GM18520 (cell line): ENCODE measurements around the gene NPC1L1.
A peak's percentile ranks its signal among the peaks of the same experiment; 100 is the strongest.

Experiments used
- ATAC-seq: cut with Tn5 transposase; IDR thresholded peaks from one replicate; pipeline ENCODE4 v1.9.1; 2021; ENCODE audit not compliant: unreplicated experiment

The NPC1L1 gene, protein sequence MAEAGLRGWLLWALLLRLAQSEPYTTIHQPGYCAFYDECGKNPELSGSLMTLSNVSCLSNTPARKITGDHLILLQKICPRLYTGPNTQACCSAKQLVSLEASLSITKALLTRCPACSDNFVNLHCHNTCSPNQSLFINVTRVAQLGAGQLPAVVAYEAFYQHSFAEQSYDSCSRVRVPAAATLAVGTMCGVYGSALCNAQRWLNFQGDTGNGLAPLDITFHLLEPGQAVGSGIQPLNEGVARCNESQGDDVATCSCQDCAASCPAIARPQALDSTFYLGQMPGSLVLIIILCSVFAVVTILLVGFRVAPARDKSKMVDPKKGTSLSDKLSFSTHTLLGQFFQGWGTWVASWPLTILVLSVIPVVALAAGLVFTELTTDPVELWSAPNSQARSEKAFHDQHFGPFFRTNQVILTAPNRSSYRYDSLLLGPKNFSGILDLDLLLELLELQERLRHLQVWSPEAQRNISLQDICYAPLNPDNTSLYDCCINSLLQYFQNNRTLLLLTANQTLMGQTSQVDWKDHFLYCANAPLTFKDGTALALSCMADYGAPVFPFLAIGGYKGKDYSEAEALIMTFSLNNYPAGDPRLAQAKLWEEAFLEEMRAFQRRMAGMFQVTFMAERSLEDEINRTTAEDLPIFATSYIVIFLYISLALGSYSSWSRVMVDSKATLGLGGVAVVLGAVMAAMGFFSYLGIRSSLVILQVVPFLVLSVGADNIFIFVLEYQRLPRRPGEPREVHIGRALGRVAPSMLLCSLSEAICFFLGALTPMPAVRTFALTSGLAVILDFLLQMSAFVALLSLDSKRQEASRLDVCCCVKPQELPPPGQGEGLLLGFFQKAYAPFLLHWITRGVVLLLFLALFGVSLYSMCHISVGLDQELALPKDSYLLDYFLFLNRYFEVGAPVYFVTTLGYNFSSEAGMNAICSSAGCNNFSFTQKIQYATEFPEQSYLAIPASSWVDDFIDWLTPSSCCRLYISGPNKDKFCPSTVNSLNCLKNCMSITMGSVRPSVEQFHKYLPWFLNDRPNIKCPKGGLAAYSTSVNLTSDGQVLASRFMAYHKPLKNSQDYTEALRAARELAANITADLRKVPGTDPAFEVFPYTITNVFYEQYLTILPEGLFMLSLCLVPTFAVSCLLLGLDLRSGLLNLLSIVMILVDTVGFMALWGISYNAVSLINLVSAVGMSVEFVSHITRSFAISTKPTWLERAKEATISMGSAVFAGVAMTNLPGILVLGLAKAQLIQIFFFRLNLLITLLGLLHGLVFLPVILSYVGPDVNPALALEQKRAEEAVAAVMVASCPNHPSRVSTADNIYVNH (N-terminal part only)

DNA sequence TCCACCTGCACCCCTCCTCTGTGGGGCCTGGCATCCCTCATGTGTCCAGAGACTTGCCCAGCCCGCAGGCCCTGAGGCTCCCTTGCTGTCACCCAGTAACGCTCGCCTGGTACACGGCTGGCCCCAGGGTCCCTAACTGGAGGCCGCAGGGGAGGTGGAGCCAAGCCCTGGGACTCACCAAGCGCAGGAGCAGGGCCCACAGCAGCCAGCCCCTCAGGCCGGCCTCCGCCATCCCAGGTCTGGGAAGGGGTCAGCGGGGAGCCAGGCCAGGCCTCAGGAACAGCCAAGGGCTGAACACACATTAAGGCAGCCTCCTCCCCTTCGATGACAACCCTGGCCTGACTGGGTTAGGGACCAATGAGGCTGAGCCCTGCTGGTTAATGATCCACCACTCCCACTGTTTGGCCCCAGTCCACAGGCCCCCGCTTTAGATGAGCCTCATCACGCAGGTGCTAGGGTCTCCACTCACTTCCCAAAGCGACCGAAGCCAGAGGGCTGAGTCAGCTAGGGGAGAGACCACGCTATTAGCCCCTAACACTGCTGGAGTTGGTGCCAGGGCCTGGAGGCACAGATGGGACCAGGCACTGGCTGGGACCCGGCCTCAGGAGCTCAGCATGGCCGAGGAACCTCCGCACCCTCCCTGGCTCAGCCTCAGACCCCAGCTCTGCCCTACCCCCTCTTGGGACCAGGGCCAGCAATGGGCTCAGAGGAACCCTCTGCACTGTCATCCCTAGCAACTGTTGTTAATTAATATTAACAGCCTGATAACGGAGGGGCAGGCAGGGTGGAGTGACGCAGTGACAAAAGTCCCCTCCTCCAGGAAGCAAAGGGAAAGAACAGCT, at the start of gene NPC1L1:
Gene NPC1L1, minus strand, starts transcription at position 303 of the 842 bp plus-strand sequence. Its CDS starts 71 bp downstream, at position 232.
- ATAC-seq, result no peak

DNA sequence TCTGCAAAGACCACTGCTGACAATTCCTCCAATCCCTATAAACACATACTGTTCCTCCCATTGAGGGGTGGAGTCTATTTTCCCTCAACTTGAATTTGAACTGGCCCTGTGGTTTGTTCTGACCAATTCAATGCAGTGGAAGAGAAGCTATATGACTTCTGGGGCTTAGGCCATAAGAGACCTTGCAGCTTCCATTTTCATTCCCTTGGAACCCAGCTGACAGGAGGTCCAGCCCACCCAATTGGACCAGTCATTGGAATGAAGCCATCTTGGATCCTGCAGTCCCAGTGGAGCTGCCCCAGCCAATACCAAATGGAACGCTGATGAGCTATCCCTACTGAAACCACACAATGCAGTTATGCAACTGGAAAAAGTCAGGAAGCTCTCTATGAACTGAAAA, 49.8 kb upstream of the NPC1L1 start:
- no peak for ATAC-seq

DNA sequence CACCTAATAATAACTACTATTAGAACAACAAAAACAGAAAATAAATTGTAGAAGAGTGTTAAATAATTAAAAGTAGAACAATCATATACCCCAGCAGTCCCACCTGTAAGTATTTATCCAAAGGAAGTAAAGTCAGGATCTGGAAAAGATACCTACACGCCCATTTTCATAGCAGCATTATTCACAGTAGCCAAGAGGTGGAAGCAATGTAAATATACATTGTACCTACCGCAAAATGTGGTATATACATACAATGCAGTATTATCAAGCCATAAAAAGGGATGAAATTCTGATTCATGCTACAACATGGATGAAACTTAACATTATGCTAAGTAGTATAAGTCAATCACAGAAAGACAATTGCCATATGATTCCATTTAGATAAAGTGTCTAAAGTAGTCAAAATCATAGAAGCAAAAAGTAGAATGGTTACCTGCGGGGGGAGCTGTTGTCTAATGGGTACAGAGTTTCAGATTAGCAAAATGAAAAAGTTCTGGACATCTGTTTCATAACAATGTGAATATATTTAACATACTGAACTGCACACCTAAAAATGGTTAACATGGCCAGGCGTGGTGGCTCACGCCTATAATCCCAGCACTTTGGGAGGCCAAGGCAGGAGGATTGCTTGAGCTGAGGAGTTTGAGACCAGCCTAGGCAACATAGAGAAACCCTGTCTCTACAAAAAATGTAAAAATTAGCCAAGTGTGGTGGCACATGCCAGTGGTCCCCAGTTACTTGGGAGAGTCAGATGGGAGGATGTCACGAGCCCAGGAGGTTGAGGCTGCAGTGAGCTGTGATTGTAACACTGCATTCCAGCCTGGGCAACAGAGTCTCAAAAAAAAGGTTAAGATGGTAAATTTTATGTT, 46.9 kb upstream of the NPC1L1 start:
- no peak for ATAC-seq

DNA sequence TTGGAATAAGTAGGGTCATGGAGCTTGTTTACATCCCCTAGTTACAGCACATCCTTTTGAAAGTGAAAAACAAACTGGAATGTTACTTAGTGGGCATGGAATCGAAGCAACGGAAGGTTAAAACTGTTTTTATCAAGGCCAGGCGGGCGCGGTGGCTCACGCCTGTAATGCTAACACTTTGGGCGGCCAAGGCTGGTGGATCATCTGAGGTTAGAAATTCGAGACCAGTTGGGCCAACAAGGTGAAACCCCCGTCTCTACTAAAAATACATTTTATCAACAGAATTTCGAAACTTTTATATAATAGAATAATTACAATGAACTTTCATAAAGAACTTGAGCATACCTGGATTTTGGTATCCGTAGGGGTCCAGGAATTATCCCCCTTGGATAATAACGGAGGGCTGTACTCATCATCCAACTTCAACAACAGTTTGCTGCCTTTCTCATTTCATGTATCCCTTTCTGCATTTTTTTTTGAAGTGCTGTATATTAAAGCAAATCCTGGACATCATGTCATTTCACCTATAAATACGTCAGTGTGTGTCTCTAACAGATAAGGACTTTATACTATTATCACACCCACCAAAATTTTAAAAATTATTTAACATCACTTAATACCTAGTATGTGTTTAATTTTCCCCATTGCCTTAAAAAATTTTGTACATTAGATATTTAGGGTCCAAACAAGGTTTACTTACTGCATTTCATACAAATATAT, 42.2 kb upstream of the NPC1L1 start:
- no peak for ATAC-seq

DNA sequence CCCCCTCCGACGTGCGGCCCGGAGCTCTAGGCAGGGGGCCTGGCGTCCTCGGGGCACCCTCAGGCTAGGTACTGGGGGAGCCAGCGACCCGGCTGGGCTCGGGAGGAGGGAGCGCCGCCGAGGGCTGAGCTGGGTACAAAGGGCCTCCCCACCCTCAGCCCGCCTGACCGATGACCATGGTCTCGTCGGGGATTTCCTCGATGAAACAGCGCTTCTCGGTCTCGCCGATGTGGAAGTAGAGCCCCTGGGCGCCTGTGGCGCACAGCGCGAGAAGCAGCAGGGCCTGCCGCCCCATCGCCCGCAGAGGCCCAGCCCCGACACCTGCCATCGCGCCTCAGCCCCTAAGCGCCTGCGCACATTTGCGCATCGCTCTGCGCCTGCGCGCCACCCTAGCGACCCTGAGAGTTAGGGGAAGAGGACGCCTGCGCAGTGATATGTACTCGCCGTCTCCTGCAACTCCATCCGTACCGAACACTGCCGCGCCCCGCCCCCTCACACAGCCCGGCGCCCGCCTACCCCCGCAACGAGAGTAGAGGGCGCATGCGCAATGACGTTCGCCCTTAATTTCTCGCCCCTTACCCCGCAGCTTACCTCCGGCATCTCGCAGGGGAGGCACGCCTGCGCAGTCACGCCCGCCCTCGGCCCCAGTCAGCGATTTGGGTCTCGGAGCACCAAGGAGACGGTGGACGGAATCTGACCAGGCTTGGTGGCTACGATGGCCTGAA, 40.9 kb upstream of the NPC1L1 start, which contains the start of gene TMED4:
Gene TMED4, minus strand, starts transcription at position 353 of the 725 bp plus-strand sequence. Its CDS starts 25 bp downstream, at position 328.
- ATAC-seq, result peak; percentile 78

DNA sequence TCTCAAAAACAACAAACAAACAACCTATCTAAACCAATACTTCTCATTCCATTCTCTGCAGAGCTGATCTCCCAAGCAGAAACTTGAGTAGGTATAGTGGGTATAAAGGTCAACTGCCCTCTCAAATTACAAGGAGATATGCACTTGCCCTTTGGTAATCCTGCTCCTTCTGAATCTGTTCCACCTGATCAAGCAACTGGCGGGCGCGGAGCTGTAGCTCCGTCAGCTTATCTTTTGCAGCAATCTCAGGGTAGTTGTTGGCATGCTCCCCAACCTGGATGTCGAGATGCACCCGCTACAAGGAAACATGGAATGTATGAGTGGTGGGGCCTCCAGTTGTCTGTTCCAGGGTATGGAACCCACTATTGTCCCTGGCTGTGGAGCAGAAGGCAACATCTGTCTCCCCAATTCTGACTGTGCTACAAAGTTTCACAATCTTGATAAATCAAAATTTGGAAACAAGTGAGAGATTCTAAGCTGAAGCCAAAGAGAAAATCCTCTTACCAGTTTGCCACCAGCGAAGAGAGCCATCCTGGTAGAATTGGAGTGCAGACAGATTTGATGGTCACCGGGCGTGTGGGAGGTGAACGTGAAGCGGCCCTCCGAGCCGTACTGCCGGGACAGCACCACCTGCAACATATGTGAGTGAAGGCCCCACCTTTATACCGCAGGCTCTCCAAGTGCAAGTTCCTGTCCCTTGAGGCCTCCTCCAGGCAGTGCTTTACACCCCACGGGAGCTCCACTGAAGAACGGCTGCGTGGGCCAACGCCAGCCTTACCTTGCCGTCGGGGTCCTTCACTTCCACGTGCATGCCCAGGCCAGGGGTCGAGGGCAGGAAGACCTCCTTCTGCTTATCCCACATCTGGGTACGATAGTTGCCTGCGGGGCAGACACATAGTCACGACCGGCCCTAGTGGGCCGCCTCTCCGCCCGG, 40.1 kb upstream of the NPC1L1 start:
- peak; percentile 21 for ATAC-seq

DNA sequence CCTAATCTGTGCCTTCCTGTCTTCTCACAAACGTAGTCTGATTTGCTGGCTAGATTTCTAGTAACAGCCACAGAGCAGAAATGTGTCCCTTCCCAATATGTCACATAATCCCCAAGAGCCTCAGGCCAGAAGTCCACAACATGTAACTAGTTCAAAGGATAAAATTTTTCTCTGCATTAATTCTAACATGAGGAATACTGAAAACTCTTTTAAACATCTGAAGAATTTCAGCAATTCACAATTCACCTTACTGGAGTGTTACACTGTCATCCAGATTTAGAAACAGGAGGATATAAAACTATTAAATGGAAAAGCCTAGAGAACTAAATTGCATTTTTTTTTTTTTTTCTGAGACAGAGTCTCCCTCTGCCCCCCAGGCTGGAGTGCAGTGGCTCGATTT, 35.1 kb upstream of the NPC1L1 start:
- no peak for ATAC-seq

DNA sequence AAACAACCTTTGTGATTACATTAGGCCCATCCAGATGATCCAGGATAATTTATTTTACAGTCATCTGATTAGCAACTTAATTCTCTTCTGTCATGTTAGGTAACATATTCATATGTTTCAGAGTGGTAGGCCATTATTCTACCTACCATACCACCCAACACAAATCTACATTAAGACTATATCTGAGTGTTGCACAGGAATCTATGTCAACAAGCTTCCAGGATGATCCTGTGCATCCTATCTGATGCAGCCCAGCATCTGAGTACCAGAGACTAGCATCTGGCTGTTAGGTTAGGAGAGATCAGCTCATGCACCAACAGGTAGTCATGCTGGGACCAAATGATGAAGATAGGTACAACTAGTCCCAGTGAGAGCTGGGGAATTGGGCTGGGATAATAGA, 33.9 kb upstream of the NPC1L1 start:
- ATAC-seq, result no peak

DNA sequence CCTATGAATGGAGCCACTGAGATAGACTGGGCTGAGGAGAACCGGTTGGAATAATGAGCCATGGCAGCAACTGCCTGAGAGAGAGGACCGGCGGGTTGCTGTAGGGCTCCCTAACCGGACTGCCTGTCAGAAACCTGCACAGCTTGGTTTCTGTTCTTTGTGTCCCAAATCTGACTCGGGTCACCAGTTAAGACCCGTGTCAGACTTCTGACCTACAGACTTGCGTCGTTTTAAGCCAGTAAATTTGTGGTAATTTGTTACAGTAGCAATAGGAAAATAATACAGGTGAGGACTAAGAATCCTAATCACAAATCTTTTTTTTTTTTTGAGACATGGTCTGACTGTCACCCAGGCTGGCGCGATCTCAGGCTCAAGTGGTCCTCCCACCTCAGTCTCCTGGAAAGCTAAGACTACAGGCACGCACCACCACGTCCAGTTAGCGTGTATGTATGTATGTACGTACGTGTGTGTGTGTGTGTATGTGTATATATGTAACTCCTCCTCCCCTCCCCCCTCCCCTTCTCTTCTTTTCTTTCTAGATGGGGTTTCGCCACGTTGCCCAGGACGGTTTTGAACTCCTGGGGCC, 33.2 kb upstream of the NPC1L1 start:
- ATAC-seq, result no peak

DNA sequence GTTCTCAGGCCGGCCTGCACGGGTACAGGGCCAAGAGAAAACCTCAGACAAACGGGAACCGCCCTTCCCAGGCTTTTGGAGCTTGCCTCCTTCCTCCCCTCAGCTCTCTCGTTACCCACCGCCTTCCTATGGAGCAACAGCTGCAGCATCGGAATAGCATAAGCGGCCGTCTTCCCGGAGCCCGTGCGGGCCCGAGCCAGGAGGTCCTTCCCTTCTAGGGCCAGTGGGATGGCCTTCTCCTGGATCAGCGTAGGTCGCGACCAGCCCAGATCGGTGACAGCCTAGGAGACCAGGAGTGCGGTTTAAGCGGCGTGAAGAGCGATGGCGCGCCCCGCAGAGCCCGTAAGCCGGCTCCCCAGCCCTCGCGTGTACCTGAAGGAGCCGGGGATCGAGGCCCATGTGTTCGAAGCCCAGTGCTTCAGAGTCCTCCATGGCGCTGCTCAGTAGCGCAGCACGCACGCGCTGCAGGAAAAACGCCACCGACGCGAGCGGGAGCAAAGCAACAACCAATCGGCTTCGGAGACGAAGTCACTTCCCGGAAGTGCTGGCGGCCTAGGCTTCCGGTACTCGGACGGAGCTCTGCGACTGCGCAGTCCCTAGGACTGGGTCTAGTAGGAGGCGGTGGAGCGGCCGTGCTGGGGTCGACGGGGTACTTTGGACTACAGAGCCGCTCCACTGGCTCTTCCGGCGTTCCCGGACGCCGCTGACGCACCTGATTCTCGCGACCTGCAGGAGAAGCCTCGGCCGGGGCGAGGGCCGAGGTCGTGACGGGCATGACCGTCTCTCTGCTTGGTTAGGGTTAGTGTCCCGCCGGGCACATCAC, 32.5 kb upstream of the NPC1L1 start, which contains the start of gene DDX56:
Gene DDX56, minus strand, starts transcription at position 445 of the 823 bp plus-strand sequence. Its CDS starts 13 bp downstream, at position 432.
- peak; percentile 94 for ATAC-seq

DNA sequence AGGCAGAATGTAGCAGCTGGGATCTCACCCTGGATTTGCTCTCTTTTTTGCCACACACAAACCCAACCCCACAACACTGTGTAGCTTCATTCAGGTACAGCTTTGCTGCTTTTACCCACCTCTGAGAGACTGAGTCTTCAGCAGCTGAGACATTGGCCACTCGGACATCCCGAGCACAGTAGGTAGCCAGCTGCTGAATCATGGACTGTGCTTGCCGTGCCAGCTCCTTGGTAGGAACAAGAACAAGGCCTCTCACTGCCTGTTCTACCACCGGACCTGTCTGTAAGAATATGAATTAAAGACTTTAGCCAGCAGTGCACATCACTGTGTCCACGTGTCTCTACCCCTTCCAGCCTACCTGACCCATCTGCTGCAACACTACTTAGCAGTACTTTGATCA, 31.6 kb upstream of the NPC1L1 start:
- ATAC-seq, result no peak

DNA sequence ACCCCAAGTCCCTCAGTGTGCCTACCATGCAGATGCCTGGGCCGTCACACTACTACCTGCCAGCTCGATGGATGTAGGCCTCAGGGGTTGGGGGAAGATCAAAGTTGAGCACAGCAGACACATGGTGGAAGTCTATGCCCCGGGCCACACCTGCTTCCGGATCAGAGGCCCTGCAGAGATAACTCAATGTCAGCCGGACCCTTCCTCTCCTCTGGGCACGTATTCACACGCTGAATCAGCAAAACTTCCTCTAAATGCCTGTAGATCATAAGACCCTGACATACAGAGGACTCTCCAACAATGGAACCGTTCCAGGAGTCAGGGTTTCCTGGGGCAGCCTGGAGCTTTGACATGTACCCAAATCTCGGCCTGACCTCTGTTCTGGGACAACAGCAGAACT, 28.8 kb upstream of the NPC1L1 start:
- no peak for ATAC-seq

DNA sequence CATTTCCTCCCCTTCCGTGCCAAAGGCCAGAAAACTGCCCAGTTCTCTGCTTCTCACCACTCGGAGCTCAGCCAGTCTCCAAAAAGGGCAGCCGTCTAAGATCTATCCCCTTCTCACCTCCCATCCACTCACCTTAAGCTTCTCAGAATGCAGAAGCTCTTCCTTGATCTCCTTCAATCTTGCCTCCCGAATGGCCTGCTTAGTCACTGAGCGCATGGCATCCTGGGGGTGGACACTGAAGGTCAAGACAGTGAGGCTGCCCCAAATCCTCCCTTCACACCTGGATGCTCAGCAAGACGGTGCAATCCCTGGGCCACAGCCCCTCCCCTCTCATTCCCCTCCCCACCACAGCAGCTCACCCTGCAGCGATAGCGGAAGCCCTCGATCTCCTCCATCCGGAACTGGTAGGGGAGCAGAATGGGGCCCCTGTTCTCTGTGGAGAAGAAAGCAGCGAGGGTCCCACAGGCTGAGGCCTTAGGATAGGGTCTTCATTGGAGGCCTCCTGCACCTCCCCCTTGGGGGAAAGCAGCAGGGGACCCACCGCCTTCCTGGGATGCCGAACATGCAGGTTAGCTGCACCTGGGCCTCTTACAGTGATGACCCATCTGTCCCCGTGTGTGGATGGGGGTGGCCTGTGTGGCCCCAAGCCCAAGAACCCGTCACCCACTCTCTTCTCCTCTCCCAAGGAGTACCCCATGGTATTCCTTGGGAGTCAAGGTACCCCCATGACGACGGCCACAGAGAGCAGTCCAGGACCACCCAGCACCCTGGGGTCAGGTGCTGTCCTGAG, 27.8 kb upstream of the NPC1L1 start:
- ATAC-seq, result no peak

DNA sequence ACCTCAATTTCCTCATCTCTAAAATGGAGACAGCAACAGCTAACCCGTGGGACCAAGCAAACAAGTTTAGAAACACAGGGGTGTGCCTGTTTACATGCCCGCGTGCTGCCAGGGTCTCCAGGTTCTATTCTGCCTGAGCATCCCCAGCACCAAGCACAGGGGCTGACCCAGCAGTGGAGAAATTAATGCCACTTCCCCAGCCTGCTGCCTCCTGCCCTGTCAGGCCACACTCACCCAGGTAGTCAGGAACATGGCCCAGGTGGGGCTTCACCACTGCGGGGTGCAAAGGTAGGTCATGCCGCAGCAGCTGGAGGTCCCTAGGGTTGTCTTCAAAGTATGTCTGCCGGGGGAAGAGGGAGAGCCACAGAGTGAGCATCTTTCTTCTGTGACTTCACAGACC, 26.8 kb upstream of the NPC1L1 start:
- no peak for ATAC-seq

DNA sequence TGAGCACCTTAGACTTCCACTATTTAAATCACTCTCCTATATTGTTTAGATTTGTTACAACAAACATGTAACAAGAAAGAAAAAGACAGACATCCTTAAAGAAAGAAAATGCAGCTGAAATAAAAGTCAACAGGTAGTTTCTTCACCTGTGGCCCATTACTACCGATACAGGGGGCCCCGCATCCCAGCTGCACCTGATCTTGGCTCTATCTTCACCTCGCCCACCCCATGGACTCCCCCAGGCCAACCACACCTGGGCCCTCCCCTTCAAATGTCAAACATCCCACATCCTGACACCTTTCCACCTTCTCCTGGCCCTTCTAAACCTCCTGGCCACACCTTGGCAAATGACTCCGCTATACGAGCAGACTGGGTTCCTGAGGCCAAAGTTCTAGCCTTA, 25.6 kb upstream of the NPC1L1 start:
- ATAC-seq, result no peak
